Vagina (tissue), 2 donors: ENCODE measurements around the gene HOXB3.

Experiments
- CTCF ChIP-seq, 3 experiments: fragments of 450-650 bp in 2 of 3; fragments of 200-600 bp in 1 of 3; sonication (generic) in 1 of 3; IDR thresholded peaks; one replicate each; pipeline ENCODE4 v1.5.1; 2017 to 2019; ENCODE audit warnings: antibody characterized with exemption in 3 of 3, mild to moderate bottlenecking in 2 of 3, moderate library complexity in 2 of 3
- POLR2A ChIP-seq, 2 donors: fragments of 450-650 bp; IDR thresholded peaks; one replicate each; pipeline ENCODE4 v1.6.1; 2017; ENCODE audit warnings: antibody characterized with exemption in 2 of 2, mild to moderate bottlenecking in 2 of 2, moderate library complexity in 2 of 2
- POLR2AphosphoS5 ChIP-seq, 2 donors: sonication (generic); formaldehyde crosslinking; IDR thresholded peaks; one replicate each; pipeline ENCODE4 v1.9.0; 2017; ENCODE audit warnings: antibody characterized with exemption in 2 of 2, mild to moderate bottlenecking in 2 of 2, low read depth in 1 of 2; ENCODE audit not compliant: insufficient read depth in 1 of 2

GRCh38 chr17:48555258-48556228, 34.5 kb downstream of the HOXB3 start:
- TF ChIP-seq CTCF (IDR thresholded peaks at IDR 0.05) = no peak
- no peak for TF ChIP-seq POLR2AphosphoS5 (IDR thresholded peaks at IDR 0.05; ENCODE audit: insufficient read depth in 1 of 2, low read depth in 1 of 2)
- no peak for TF ChIP-seq POLR2A (IDR thresholded peaks at IDR 0.05)
